ENCODE measurements around the gene BCOR.

DNA sequence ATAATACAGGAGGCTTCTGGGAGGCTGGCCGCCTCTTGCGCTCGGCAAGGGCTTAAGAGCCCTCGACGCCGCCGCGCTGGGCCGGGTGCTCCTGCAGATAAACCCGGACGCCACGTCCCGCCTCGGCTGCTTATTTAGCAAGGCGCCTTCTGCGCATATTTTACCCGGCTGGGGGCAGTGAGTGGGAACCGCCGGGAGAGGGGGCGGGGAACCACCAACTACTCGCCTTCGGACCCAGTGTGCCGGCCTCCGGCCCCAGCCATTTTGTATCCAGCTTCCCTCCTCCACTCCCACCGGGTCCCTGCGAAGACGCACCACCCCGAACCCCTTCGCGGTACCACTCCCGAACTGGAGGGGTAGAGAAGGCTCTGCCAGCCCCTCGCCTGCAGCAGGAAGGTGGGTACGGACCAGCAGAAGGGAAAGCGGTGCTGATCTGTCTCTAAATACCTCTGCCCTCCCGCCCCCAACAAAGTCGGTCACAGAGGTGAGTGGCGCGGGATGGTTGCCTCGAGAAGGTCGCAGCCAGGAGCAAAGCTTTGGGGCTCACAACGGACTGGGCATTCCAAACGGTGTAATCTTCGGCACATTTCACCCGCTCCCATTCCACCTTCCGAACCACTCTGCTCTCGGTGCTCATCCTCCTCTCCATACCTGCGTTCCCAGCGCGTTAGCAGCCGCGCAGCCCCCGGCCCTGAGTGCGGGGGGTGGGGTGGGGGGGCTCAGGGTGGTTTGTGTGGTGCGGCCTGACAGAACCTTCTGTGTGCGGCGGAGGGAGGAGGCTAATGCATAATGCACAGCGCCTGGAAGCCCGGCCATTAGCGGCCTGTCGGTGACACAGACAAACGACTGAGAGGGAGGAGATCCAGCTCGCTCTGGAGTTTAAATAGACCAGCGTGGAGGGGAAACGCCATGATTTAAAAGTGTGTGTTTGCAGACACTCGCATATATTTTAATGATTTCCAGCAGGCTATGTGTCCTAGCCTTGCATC, 4.9 kb upstream of the BCOR start:
- TF ChIP-seq CTCF (IDR thresholded peaks at IDR 0.05) (no peak), POLR2A (IDR thresholded peaks at IDR 0.05) (no peak)
